B cell (primary cell): ENCODE data around the gene GNA15. TPM values are rescaled to one million over a fixed set of nuclear protein-coding genes. Genes with fewer than 3 reads are reported as not detected.

Experiments used
- ATAC-seq: fragments of 200-7000 bp; cut with Tn5 transposase; one replicate; pipeline ENCODE4 v1.10.0; 2021; ENCODE audit warnings: low read depth, mild to moderate bottlenecking, moderate number of reproducible peaks, moderate library complexity
- CTCF ChIA-PET: fragments of 350-600 bp; sonication (Branson Sonifier 250); formaldehyde crosslinking; loops from one replicate; lab custom pipeline; 2021; ENCODE audit warnings: antibody characterized with exemption, inconsistent platforms; lab: Charles Lee
- POLR2A ChIA-PET: fragments of 350-600 bp; sonication (Branson Sonifier 250); formaldehyde crosslinking; loops from one replicate; lab custom pipeline; 2021; ENCODE audit warnings: antibody characterized with exemption; lab: Charles Lee
- DNase-seq: peaks from one replicate; pipeline ENCODE4 v3.0.0; 2013
- H2AFZ ChIP-seq: 2 replicates; pipeline ENCODE4 v1.6.1; 2012; ENCODE audit warnings: mild to moderate bottlenecking, low read depth, low read length; ENCODE audit not compliant: insufficient read depth, poor library complexity, severe bottlenecking
- H3K27ac ChIP-seq, 2 donors: 1 replicate in 1 of 2; 2 replicates in 1 of 2; pipeline ENCODE4 v1.5.1; 2012 to 2013; ENCODE audit warnings: low read length in 2 of 2, mild to moderate bottlenecking in 2 of 2, moderate library complexity in 1 of 2
- H3K27me3 ChIP-seq, 4 experiments: fragments of 200-600 bp in 1 of 4; sonication (generic) in 1 of 4; replicated peaks in 1 of 4; 1 replicate in 2 of 4; 2 replicates in 2 of 4; pipeline versions ENCODE4 v1.6.1 to v1.7.0; 2013 to 2016; ENCODE audit warnings: low read length in 3 of 4, mild to moderate bottlenecking in 2 of 4, mixed read lengths in 1 of 4, moderate library complexity in 1 of 4; ENCODE audit not compliant: insufficient read depth in 4 of 4, control insufficient read depth in 3 of 4; ENCODE audit errors: control extremely low read depth in 1 of 4
- H3K36me3 ChIP-seq, 2 experiments: replicated peaks in 1 of 2; 1 replicate in 1 of 2; 2 replicates in 1 of 2; pipeline versions ENCODE4 v1.6.1 to v1.7.1; 2013; ENCODE audit warnings: low read length in 1 of 2; ENCODE audit not compliant: insufficient read depth in 2 of 2, control insufficient read depth in 1 of 2; ENCODE audit errors: control extremely low read depth in 1 of 2, extremely low read depth in 1 of 2
- H3K4me1 ChIP-seq, 2 donors: fragments of 200-600 bp in 1 of 2; sonication (generic) in 1 of 2; 1 replicate in 1 of 2; 2 replicates in 1 of 2; pipeline versions ENCODE4 v1.5.1 to v1.6.1; 2013 to 2017; ENCODE audit warnings: low read length in 2 of 2; ENCODE audit not compliant: control insufficient read depth in 2 of 2, insufficient read depth in 2 of 2
- H3K4me2 ChIP-seq: replicated peaks from 2 replicates; pipeline ENCODE3; 2012; ENCODE audit warnings: mild to moderate bottlenecking, low read depth, low read length; ENCODE audit not compliant: poor library complexity, severe bottlenecking
- H3K4me3 ChIP-seq, 5 experiments: fragments of 200-600 bp in 1 of 5; sonication (generic) in 1 of 5; 1 replicate in 3 of 5; 2 replicates in 2 of 5; pipeline versions ENCODE4 v1.5.1 to v1.7.0; 2011 to 2016; ENCODE audit warnings: low read length in 4 of 5, mild to moderate bottlenecking in 4 of 5, low read depth in 2 of 5, control low read depth in 1 of 5, moderate library complexity in 1 of 5; ENCODE audit not compliant: insufficient read depth in 1 of 5; ENCODE audit errors: control extremely low read depth in 1 of 5, extremely low read depth in 1 of 5
- H3K79me2 ChIP-seq: fragments of 200-600 bp; sonication (generic); one replicate; pipeline ENCODE4 v1.6.0; 2016; ENCODE audit warnings: low read length; ENCODE audit not compliant: control insufficient read depth, insufficient read depth
- H3K9ac ChIP-seq: fragments of 200-600 bp; sonication (generic); 2 replicates; pipeline ENCODE4 v1.6.1; 2017; ENCODE audit warnings: mild to moderate bottlenecking, low read length, moderate library complexity
- H3K9me3 ChIP-seq, 3 donors: one replicate each; pipeline versions ENCODE4 v1.6.1 to v1.7.1; 2013; ENCODE audit warnings: low read length in 2 of 3; ENCODE audit not compliant: control insufficient read depth in 2 of 3, insufficient read depth in 1 of 3; ENCODE audit errors: control extremely low read depth in 1 of 3
- H4K20me1 ChIP-seq: 2 replicates; pipeline ENCODE4 v1.6.0; 2012; ENCODE audit warnings: mild to moderate bottlenecking, low read length; ENCODE audit not compliant: insufficient read depth, control insufficient read depth, poor library complexity, severe bottlenecking
- H3K27ac Mint-ChIP-seq: one replicate; pipeline ENCODE4 v1.8.0; 2021; ENCODE audit warnings: mixed read lengths
- H3K27me3 Mint-ChIP-seq: one replicate; pipeline ENCODE4 v1.8.0; 2021; ENCODE audit warnings: mixed read lengths
- H3K4me1 Mint-ChIP-seq: one replicate; pipeline ENCODE4 v1.8.0; 2021; ENCODE audit warnings: mixed read lengths
- H3K4me3 Mint-ChIP-seq: one replicate; pipeline ENCODE4 v1.8.0; 2021; ENCODE audit warnings: mixed read lengths
- H3K9me3 Mint-ChIP-seq: one replicate; pipeline ENCODE4 v1.8.0; 2022; ENCODE audit warnings: mixed read lengths; ENCODE audit not compliant: insufficient read depth
- CTCF ChIP-seq: fragments of 200-600 bp; IDR thresholded peaks from one replicate; pipeline ENCODE4 v1.8.0; 2022; ENCODE audit warnings: antibody characterized with exemption, mild to moderate bottlenecking
- EZH2 ChIP-seq: IDR thresholded peaks from 2 replicates; pipeline ENCODE4 v1.6.1; 2012; ENCODE audit warnings: borderline replicate concordance, low read depth, mild to moderate bottlenecking, moderate library complexity, low read length; ENCODE audit not compliant: insufficient read depth, poor library complexity, severe bottlenecking
- WGBS: methylation state at CpG from one replicate; pipeline ENCODE4 v1.1.5; 2013; ENCODE audit warnings: missing lambda C conversion rate; ENCODE audit not compliant: insufficient coverage; 5-methylcytosine and 5-hydroxymethylcytosine counted together
- intact Hi-C: fragments of 100-400 bp; cut with micrococcal nuclease; formaldehyde crosslinking; loops from one replicate; pipeline ENCODE4 v1.10.0; 2022
- polyA plus RNA-seq: library from polyadenylated mRNA; depleted of rRNA; stranded (reverse); fragments of >200 nt; gene quantifications from 2 replicates; pipeline ENCODE4 v1.2.3, GENCODE V29; 2012
- total RNA-seq, 2 donors: library from RNA; stranded (reverse); fragments of 120-200 nt in 1 of 2; gene quantifications; 1 replicate in 1 of 2; 2 replicates in 1 of 2; pipeline versions ENCODE4 v1.2.3 to v1.2.4, GENCODE V29; 2013 to 2022

GNA15 gene
- total and polyA plus RNA-seq, 2 donors (not counting 1 experiment from before 2014, with no cell fraction given): 0.37 to 0.52 TPM

- Mint-ChIP-seq H3K4me3 (no peak overlapping the region), H3K27me3 (peaks cover 3% of the 10 kb centered on the region), H3K9me3 (no peaks in the 10 kb centered on the region), H3K27ac (no peak overlapping the region), H3K4me1 (peaks cover 11% of the 10 kb centered on the region)
- Histone ChIP-seq H3K9me3 (peaks cover 0 to 10% (median 0%) of the 10 kb centered on the region in 3 donors), H3K36me3 (no peaks in the 10 kb centered on the region), H3K27ac (no peak overlapping the region), H3K79me2 (no peaks in the 10 kb centered on the region), H3K9ac (no peak overlapping the region), H2AFZ (no peak overlapping the region), H4K20me1 (no peaks in the 10 kb centered on the region), H3K4me1 (peaks cover 7 to 10% of the 10 kb centered on the region in 2 donors), H3K4me3 (no peak overlapping the region), H3K4me2 (no peak overlapping the region), H3K27me3 (peaks cover 0 to 5% (median 2%) of the 10 kb centered on the region in 4 experiments)
- no peak for TF ChIP-seq CTCF
- no peak for TF ChIP-seq EZH2
- CTCF ChIA-PET: no interaction called here
- intact Hi-C loops: no loop called here
- ATAC-seq (no peak), DNase-seq (no peak)
- WGBS: 96% methylated on average over 20 of the region's 20 CpGs
- POLR2A ChIA-PET: no interaction called here
Observed at GRCh38 chr19:3148503-3148902, 12.7 kb downstream of the GNA15 start.

GRCh38 chr19:3149089-3149488 lies 13.3 kb downstream of the GNA15 start:
- H3K79me2 ChIP-seq: no peaks in the 10 kb centered on the region
- 99% methylated on average over 6 of the region's 6 CpGs for WGBS
- peaks cover 3% of the 10 kb centered on the region for H3K27me3 Mint-ChIP-seq
- POLR2A ChIA-PET: no interaction called here
- no peak overlapping the region for H3K9ac ChIP-seq
- H4K20me1 ChIP-seq: no peaks in the 10 kb centered on the region
- intact Hi-C loops: no loop called here
- DNase-seq (no peak), ATAC-seq (no peak)
- no peaks in the 10 kb centered on the region for H3K9me3 Mint-ChIP-seq
- peaks cover 11% of the 10 kb centered on the region for H3K4me1 Mint-ChIP-seq
- peaks cover 0 to 5% (median 2%) of the 10 kb centered on the region in 4 experiments for H3K27me3 ChIP-seq
- no peak overlapping the region for H2AFZ ChIP-seq
- CTCF ChIA-PET: interaction anchor here (1.0 kb wide), 1 partner anchor 15 kb away, joined by 3 read pairs; no protein-coding TSS in a partner anchor
- H3K36me3 ChIP-seq: no peaks in the 10 kb centered on the region
- no peak overlapping the region for H3K27ac Mint-ChIP-seq
- peaks cover 0 to 10% (median 0%) of the 10 kb centered on the region in 3 donors for H3K9me3 ChIP-seq
- no peak overlapping the region for H3K4me3 ChIP-seq
- no peak overlapping the region for H3K4me2 ChIP-seq
- no peak for TF ChIP-seq CTCF
- TF ChIP-seq EZH2: no peak
- H3K4me1 ChIP-seq: peaks cover 7 to 10% of the 10 kb centered on the region in 2 donors
- no peak overlapping the region for H3K27ac ChIP-seq
- H3K4me3 Mint-ChIP-seq: no peak overlapping the region
